WTC11 (cell line): ENCODE results near the gene ARX. TPM values are rescaled to one million over a fixed set of nuclear protein-coding genes. Genes with fewer than 3 reads are reported as not detected.

ENCODE experiments used
- ATAC-seq: fragments of 200-7000 bp; cut with Tn5 transposase; 2 replicates; pipeline ENCODE4 v1.10.0; 2021; ENCODE audit warnings: mild to moderate bottlenecking, moderate library complexity
- CTCF ChIA-PET: fragments of 300-600 bp; sonication (Branson Sonifier 250); formaldehyde crosslinking; loops from one replicate; lab custom pipeline; 2021; ENCODE audit warnings: antibody characterized with exemption; lab: Charles Lee
- POLR2A ChIA-PET: fragments of 350-600 bp; sonication (Branson Sonifier 250); formaldehyde crosslinking; loops from one replicate; lab custom pipeline; 2021; ENCODE audit warnings: antibody characterized with exemption; lab: Charles Lee
- DNase-seq: peaks from one replicate; pipeline ENCODE4 v3.0.0; 2021; ENCODE audit warnings: low spot score
- H3K27ac Mint-ChIP-seq: 2 replicates; pipeline ENCODE4 v1.8.0; 2021; ENCODE audit warnings: mixed read lengths
- H3K27me3 Mint-ChIP-seq: 2 replicates; pipeline ENCODE4 v1.8.0; 2021; ENCODE audit warnings: low read depth, mild to moderate bottlenecking, moderate library complexity, mixed read lengths
- H3K36me3 Mint-ChIP-seq: 2 replicates; pipeline ENCODE4 v1.8.0; 2021; ENCODE audit warnings: mixed read lengths
- H3K4me1 Mint-ChIP-seq: 2 replicates; pipeline ENCODE4 v1.8.0; 2022; ENCODE audit warnings: mixed read lengths
- H3K4me3 Mint-ChIP-seq: 2 replicates; pipeline ENCODE4 v1.8.0; 2021; ENCODE audit warnings: mild to moderate bottlenecking, moderate library complexity, mixed read lengths
- H3K9me3 Mint-ChIP-seq: 2 replicates; pipeline ENCODE4 v1.8.0; 2021; ENCODE audit warnings: mixed read lengths
- GRHL2 ChIP-seq: fragments of 250-450 bp; sonication (Bioruptor Pico); IDR thresholded peaks from 2 replicates; pipeline ENCODE4 v1.8.0; 2022; ENCODE audit warnings: mild to moderate bottlenecking, moderate library complexity; ENCODE audit not compliant: insufficient replicate concordance, severe bottlenecking
- RELA ChIP-seq: sonication (generic); formaldehyde crosslinking; IDR thresholded peaks from 2 replicates; pipeline ENCODE4 v1.8.1; 2022; ENCODE audit warnings: missing genetic modification reagents, mild to moderate bottlenecking, borderline replicate concordance
- ZBTB21 ChIP-seq: sonication (generic); formaldehyde crosslinking; IDR thresholded peaks from 2 replicates; pipeline ENCODE4 v1.8.1; 2023; ENCODE audit warnings: mild to moderate bottlenecking, missing genetic modification reagents, borderline replicate concordance
- ZNF263 ChIP-seq: sonication (generic); formaldehyde crosslinking; IDR thresholded peaks from 2 replicates; pipeline ENCODE4 v1.8.1; 2022; ENCODE audit warnings: low read depth, mild to moderate bottlenecking, moderate library complexity, missing genetic modification reagents
- ZNF423 ChIP-seq: fragments of 250-450 bp; sonication (Bioruptor Pico); IDR thresholded peaks from 2 replicates; pipeline ENCODE4 v2.1.2; 2022; ENCODE audit warnings: mild to moderate bottlenecking, moderate library complexity
- total RNA-seq: library from RNA; stranded (reverse); gene quantifications from 3 replicates; pipeline ENCODE4 v1.2.3, GENCODE V29; 2021
- TF ChIP-seq, protein P1 (sequence below): fragments of 250-450 bp; sonication (Bioruptor Pico); IDR thresholded peaks from 2 replicates; pipeline ENCODE4 v1.8.0; 2021; ENCODE audit warnings: mild to moderate bottlenecking
- TF ChIP-seq, protein P2 (sequence below): sonication (generic); formaldehyde crosslinking; conservative IDR thresholded peaks from 2 replicates; pipeline ENCODE4 v1.8.1; 2022; ENCODE audit warnings: mild to moderate bottlenecking, missing genetic modification reagents
- TF ChIP-seq, protein P3 (sequence below): sonication (generic); formaldehyde crosslinking; IDR thresholded peaks from 2 replicates; pipeline ENCODE4 v1.8.1; 2022; ENCODE audit warnings: missing genetic modification reagents, borderline replicate concordance
- TF ChIP-seq, protein P4 (sequence below): sonication (generic); formaldehyde crosslinking; IDR thresholded peaks from 2 replicates; pipeline ENCODE4 v1.8.0; 2022; ENCODE audit warnings: mild to moderate bottlenecking, missing genetic modification reagents
- TF ChIP-seq, protein P5 (sequence below): sonication (generic); formaldehyde crosslinking; IDR thresholded peaks from 2 replicates; pipeline ENCODE4 v1.8.1; 2022; ENCODE audit warnings: mild to moderate bottlenecking, moderate library complexity, missing genetic modification reagents
- TF ChIP-seq, protein P6 (sequence below): sonication (generic); formaldehyde crosslinking; conservative IDR thresholded peaks from 2 replicates; pipeline ENCODE4 v1.8.1; 2023; ENCODE audit warnings: mild to moderate bottlenecking, low read depth, missing genetic modification reagents, moderate library complexity
- TF ChIP-seq, protein P7 (sequence below): fragments of 250-450 bp; sonication (Bioruptor Pico); IDR thresholded peaks from 2 replicates; pipeline ENCODE4 v1.9.0; 2021; ENCODE audit warnings: mild to moderate bottlenecking
- TF ChIP-seq, protein P8 (sequence below): sonication (generic); formaldehyde crosslinking; IDR thresholded peaks from 2 replicates; pipeline ENCODE4 v1.8.1; 2023; ENCODE audit warnings: mild to moderate bottlenecking, missing genetic modification reagents, moderate library complexity
- TF ChIP-seq, protein P9 (sequence below): sonication (generic); formaldehyde crosslinking; IDR thresholded peaks from 2 replicates; pipeline ENCODE4 v1.8.0; 2022; ENCODE audit warnings: mild to moderate bottlenecking, missing genetic modification reagents

ARX gene
- total RNA-seq, 1 experiment from 2014 or later = not detected

DNA sequence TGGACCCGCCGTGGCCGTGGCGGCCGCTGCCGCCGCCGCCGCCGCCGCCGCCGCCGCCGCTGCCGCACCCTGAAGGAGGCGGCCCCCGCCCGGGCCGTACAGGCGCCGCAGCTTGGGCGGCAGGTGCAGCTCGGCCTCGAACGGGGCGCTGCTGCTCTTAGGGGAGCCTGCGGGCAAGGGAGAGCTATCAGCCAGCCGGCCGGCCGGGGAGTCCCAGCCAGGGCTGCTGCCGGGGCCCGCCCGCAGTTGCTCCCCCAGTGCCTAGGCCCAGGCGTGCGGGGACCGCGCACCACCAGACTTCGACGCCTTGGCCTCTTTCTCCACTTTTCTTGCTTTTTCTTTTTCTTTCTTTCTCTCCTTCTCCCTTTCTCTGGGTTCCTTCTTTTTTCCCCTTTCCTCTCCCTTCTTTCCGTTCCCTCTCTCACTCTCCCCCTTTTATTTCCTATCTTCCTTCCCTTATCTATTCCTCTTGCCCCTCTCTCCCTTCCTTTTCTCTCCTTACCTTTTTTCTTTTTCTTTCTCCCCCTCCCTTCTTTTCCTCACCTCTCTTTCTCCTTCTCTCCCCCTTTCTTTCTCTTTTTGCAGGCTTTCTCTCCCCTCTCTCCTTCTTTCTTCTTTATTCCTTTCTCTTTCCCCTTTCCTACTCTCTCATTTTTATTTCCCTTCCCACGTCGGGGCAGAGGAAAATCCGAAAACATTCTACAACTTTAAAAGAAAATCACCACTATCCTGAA lies 2.0 kb downstream of the ARX start:
- ATAC-seq (no peak), DNase-seq (peak; percentile 35)
- peaks cover 46% of the 10 kb centered on the region for H3K4me1 Mint-ChIP-seq
- H3K4me3 Mint-ChIP-seq = peak overlapping the region; percentile 52
- TF ChIP-seq, protein P1, sequence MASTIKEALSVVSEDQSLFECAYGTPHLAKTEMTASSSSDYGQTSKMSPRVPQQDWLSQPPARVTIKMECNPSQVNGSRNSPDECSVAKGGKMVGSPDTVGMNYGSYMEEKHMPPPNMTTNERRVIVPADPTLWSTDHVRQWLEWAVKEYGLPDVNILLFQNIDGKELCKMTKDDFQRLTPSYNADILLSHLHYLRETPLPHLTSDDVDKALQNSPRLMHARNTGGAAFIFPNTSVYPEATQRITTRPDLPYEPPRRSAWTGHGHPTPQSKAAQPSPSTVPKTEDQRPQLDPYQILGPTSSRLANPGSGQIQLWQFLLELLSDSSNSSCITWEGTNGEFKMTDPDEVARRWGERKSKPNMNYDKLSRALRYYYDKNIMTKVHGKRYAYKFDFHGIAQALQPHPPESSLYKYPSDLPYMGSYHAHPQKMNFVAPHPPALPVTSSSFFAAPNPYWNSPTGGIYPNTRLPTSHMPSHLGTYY = no peak
- TF ChIP-seq, protein P2, sequence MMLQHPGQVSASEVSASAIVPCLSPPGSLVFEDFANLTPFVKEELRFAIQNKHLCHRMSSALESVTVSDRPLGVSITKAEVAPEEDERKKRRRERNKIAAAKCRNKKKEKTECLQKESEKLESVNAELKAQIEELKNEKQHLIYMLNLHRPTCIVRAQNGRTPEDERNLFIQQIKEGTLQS (CRISPR knock-in tag) = no peak
- TF ChIP-seq, protein P3, sequence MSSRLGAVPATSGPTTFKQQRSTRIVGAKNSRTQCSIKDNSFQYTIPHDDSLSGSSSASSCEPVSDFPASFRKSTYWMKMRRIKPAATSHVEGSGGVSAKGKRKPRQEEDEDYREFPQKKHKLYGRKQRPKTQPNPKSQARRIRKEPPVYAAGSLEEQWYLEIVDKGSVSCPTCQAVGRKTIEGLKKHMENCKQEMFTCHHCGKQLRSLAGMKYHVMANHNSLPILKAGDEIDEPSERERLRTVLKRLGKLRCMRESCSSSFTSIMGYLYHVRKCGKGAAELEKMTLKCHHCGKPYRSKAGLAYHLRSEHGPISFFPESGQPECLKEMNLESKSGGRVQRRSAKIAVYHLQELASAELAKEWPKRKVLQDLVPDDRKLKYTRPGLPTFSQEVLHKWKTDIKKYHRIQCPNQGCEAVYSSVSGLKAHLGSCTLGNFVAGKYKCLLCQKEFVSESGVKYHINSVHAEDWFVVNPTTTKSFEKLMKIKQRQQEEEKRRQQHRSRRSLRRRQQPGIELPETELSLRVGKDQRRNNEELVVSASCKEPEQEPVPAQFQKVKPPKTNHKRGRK (CRISPR knock-in tag) = peak; percentile 94
- no peak overlapping the region for H3K27ac Mint-ChIP-seq
- no peaks in the 10 kb centered on the region for H3K9me3 Mint-ChIP-seq
- peaks cover 96% of the 10 kb centered on the region for H3K27me3 Mint-ChIP-seq
- CTCF ChIA-PET = interaction anchor here (1.1 kb wide), 2 partner anchors 130 to 175 kb away, joined by 3 to 4 read pairs; no protein-coding TSS in a partner anchor
- POLR2A ChIA-PET = interaction anchor here (0.6 to 0.9 kb wide), 2 partner anchors 9 to 10 kb away, joined by 3 to 4 read pairs; no protein-coding TSS in a partner anchor
- no peaks in the 10 kb centered on the region for H3K36me3 Mint-ChIP-seq

DNA sequence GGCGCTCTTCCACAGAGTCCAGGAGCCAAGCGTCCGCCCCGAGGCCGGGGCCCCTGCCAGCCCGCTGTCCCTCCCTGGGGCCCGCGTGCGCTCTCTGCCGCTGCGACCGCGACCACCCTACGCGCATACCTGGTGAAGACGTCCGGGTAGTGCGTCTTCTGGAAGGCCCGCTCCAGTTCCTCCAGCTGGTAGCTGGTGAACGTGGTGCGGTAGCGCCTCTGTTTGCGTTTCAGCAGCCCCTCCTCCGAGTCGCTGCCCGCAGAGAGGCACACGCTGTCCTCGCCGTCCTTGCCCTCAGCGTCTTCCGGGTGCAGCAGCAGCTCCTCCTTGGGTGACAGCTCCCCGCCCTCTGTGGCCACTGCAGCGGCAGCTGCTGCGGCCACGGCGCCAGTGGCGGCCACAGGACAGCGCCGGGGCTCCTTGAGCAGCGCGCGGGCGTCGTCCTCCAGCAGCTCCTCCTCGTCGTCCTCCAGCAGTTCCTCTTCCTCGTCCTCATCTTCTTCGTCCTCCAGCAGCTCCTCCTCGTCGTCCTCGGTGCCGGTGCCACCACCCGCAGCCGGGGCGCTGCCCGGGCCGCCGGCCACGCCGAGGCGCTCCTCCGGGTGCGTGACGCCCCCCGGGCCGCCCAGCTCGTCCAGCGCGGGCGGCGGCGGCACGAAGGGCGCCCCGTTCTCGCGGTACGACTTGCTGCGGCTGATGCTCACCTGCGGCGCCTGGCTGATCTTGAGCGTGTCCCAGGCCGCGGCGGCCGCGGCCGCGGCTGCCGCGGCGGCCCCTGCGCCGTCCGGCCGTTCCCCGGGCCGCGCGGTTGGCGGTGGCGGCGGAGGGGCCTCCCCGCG lies 2.8 kb downstream of the ARX start:
- DNase-seq = peak; percentile 21
- ChIA-PET CTCF (interaction anchor here (0.7 to 1.1 kb wide), 4 partner anchors 8 to 175 kb away, joined by 3 to 4 read pairs (median 4); no protein-coding TSS in a partner anchor), POLR2A (interaction anchor here (0.9 kb wide), 1 partner anchor 8 kb away, joined by 4 read pairs; no protein-coding TSS in a partner anchor)
- H3K9me3 Mint-ChIP-seq = no peaks in the 10 kb centered on the region
- peaks cover 44% of the 10 kb centered on the region for H3K4me1 Mint-ChIP-seq
- H3K4me3 Mint-ChIP-seq = peak overlapping the region; percentile 62
- no peak; the same call in 1 of the 2 replicates for ATAC-seq
- H3K36me3 Mint-ChIP-seq = no peaks in the 10 kb centered on the region
- TF ChIP-seq ZBTB21 (CRISPR knock-in tag) (no peak), ZNF263 (CRISPR knock-in tag) (peak; percentile 88; the same call in 1 of the 2 replicates), RELA (CRISPR knock-in tag) (no peak)
- TF ChIP-seq, protein P4, sequence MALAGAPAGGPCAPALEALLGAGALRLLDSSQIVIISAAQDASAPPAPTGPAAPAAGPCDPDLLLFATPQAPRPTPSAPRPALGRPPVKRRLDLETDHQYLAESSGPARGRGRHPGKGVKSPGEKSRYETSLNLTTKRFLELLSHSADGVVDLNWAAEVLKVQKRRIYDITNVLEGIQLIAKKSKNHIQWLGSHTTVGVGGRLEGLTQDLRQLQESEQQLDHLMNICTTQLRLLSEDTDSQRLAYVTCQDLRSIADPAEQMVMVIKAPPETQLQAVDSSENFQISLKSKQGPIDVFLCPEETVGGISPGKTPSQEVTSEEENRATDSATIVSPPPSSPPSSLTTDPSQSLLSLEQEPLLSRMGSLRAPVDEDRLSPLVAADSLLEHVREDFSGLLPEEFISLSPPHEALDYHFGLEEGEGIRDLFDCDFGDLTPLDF = no peak
- H3K27me3 Mint-ChIP-seq = peaks cover 96% of the 10 kb centered on the region
- no peak overlapping the region for H3K27ac Mint-ChIP-seq

DNA sequence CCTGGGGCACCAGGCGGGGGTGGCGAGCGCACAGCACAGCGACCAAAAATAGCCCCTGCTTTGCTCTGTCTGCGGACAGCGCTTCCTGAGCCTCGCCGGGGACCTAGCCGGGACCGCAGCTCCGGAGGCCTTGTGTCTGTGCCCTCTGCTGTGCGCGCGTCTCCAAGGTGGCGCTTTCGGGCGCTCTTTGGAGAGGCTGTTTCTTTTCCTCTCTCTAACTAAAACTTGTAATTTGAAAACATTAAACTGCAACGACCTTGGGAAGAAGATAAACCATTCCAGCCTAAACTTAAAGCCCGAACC lies 3.4 kb downstream of the ARX start:
- Mint-ChIP-seq H3K36me3 (no peaks in the 10 kb centered on the region), H3K27me3 (peaks cover 96% of the 10 kb centered on the region), H3K9me3 (no peaks in the 10 kb centered on the region), H3K27ac (no peak overlapping the region), H3K4me3 (peak overlapping the region; percentile 62), H3K4me1 (peaks cover 43% of the 10 kb centered on the region)
- DNase-seq = peak; percentile 36
- POLR2A ChIA-PET = no interaction called here
- ATAC-seq = peak; percentile 11
- CTCF ChIA-PET = interaction anchor here (0.7 to 1.1 kb wide), 2 partner anchors 8 to 9 kb away, joined by 3 to 4 read pairs; no protein-coding TSS in a partner anchor
- TF ChIP-seq, protein P5, sequence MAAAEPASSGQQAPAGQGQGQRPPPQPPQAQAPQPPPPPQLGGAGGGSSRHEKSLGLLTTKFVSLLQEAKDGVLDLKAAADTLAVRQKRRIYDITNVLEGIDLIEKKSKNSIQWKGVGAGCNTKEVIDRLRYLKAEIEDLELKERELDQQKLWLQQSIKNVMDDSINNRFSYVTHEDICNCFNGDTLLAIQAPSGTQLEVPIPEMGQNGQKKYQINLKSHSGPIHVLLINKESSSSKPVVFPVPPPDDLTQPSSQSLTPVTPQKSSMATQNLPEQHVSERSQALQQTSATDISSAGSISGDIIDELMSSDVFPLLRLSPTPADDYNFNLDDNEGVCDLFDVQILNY = no peak
- TF ChIP-seq RELA (CRISPR knock-in tag) (no peak), ZNF423 (CRISPR knock-in tag) (no peak), GRHL2 (no peak)
- TF ChIP-seq, protein P6, sequence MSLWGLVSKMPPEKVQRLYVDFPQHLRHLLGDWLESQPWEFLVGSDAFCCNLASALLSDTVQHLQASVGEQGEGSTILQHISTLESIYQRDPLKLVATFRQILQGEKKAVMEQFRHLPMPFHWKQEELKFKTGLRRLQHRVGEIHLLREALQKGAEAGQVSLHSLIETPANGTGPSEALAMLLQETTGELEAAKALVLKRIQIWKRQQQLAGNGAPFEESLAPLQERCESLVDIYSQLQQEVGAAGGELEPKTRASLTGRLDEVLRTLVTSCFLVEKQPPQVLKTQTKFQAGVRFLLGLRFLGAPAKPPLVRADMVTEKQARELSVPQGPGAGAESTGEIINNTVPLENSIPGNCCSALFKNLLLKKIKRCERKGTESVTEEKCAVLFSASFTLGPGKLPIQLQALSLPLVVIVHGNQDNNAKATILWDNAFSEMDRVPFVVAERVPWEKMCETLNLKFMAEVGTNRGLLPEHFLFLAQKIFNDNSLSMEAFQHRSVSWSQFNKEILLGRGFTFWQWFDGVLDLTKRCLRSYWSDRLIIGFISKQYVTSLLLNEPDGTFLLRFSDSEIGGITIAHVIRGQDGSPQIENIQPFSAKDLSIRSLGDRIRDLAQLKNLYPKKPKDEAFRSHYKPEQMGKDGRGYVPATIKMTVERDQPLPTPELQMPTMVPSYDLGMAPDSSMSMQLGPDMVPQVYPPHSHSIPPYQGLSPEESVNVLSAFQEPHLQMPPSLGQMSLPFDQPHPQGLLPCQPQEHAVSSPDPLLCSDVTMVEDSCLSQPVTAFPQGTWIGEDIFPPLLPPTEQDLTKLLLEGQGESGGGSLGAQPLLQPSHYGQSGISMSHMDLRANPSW (CRISPR knock-in tag) = no peak
- TF ChIP-seq, protein P7, sequence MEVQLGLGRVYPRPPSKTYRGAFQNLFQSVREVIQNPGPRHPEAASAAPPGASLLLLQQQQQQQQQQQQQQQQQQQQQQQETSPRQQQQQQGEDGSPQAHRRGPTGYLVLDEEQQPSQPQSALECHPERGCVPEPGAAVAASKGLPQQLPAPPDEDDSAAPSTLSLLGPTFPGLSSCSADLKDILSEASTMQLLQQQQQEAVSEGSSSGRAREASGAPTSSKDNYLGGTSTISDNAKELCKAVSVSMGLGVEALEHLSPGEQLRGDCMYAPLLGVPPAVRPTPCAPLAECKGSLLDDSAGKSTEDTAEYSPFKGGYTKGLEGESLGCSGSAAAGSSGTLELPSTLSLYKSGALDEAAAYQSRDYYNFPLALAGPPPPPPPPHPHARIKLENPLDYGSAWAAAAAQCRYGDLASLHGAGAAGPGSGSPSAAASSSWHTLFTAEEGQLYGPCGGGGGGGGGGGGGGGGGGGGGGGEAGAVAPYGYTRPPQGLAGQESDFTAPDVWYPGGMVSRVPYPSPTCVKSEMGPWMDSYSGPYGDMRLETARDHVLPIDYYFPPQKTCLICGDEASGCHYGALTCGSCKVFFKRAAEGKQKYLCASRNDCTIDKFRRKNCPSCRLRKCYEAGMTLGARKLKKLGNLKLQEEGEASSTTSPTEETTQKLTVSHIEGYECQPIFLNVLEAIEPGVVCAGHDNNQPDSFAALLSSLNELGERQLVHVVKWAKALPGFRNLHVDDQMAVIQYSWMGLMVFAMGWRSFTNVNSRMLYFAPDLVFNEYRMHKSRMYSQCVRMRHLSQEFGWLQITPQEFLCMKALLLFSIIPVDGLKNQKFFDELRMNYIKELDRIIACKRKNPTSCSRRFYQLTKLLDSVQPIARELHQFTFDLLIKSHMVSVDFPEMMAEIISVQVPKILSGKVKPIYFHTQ (CRISPR knock-in tag) = no peak
- TF ChIP-seq, protein P8, sequence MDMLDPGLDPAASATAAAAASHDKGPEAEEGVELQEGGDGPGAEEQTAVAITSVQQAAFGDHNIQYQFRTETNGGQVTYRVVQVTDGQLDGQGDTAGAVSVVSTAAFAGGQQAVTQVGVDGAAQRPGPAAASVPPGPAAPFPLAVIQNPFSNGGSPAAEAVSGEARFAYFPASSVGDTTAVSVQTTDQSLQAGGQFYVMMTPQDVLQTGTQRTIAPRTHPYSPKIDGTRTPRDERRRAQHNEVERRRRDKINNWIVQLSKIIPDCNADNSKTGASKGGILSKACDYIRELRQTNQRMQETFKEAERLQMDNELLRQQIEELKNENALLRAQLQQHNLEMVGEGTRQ (CRISPR knock-in tag) = no peak
- TF ChIP-seq, protein P9, sequence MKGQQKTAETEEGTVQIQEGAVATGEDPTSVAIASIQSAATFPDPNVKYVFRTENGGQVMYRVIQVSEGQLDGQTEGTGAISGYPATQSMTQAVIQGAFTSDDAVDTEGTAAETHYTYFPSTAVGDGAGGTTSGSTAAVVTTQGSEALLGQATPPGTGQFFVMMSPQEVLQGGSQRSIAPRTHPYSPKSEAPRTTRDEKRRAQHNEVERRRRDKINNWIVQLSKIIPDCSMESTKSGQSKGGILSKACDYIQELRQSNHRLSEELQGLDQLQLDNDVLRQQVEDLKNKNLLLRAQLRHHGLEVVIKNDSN = no peak
